CD4-positive, alpha-beta T cell treated with Interleukin-17A for 4 hours (primary cell): ENCODE data around the gene IFITM10.
"Not testable (repeated sequence)": the region's sequence is repeated elsewhere in the genome, so short reads cannot be mapped to it uniquely, and the experiment has no call there.

Experiments used
- DNase-seq: peaks from one replicate; pipeline ENCODE4 v3.0.0-alpha.2; 2020; ENCODE audit warnings: mixed read lengths

IFITM10 gene

DNA sequence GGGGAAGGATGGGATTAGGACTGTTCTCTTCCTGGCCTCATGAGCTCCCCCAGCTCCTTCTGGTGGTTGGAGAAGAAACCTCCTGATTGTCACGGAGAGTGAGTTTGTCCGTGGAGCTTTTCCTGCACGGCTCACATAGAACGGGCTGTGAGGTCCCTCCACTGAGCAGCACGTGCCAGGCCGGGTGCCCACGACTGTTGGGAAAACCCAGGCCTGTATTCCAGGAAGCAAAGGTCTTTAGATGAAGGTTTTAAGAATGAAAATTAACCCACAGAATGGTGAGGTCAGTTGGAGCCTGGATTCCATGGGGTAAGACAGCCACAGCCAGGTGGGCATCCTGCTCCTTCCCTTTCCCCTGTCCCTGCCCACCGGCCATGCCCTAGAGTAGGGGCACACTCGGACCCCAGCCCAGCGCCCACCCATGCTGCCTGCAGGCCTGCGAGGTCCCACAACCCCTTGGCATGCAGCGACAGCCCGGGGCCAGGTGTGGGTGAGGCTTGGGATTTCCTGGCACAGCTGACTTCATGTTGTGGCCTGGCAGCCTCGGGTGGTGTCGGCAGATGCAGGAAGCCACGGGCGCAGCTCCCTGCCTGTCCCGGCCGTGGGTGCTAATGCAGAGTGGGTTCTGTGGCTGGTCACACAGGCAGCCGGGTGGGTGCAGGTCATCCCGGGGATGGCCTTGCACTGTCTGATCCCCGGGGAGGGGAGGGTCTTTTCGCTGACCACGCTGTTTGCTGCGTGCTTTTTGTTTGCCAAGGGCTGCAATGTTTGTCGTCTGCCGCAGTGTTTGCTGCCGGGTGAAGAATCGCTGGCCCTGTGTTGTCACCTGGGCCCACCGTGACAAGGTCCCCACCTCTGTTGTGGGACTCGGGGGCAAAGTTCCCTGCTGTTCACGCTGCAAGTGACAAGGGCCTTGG is 60.9 kb downstream of the IFITM10 start:
- DNase-seq: not testable (repeated sequence)

DNA sequence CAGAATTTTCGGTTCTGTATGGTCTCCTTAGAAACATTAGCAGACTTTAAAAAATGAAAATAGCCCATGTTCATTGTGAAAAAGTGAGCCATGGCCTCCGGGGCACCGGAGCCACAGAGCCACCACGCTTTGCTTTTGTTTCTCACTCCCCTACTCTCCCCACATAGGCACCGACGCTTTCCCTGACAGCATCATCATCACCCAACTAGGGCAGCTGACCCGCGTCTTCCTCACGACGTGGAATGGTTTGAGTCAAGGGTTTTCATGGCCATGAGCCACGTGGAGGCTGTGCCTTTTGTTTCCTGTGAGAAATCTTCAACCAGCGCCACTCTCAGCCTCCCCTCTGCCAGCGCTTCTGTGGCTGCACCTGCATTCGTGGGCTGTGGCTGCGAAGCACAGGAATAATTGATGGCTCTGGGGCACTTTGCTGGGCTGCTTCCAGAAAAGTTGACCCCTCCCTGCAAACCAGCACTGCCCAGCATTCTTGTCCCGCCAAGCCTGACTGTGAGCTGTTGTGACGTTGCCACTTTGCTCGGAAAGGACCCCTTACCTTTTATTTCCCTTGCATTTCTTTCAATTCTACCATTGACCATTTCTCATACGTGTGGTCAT is 62.0 kb downstream of the IFITM10 start:
- DNase-seq: not testable (repeated sequence)

GRCh38 chr11:1686220-1686619 is 64.2 kb downstream of the IFITM10 start:
- DNase-seq: not testable (repeated sequence)

DNA sequence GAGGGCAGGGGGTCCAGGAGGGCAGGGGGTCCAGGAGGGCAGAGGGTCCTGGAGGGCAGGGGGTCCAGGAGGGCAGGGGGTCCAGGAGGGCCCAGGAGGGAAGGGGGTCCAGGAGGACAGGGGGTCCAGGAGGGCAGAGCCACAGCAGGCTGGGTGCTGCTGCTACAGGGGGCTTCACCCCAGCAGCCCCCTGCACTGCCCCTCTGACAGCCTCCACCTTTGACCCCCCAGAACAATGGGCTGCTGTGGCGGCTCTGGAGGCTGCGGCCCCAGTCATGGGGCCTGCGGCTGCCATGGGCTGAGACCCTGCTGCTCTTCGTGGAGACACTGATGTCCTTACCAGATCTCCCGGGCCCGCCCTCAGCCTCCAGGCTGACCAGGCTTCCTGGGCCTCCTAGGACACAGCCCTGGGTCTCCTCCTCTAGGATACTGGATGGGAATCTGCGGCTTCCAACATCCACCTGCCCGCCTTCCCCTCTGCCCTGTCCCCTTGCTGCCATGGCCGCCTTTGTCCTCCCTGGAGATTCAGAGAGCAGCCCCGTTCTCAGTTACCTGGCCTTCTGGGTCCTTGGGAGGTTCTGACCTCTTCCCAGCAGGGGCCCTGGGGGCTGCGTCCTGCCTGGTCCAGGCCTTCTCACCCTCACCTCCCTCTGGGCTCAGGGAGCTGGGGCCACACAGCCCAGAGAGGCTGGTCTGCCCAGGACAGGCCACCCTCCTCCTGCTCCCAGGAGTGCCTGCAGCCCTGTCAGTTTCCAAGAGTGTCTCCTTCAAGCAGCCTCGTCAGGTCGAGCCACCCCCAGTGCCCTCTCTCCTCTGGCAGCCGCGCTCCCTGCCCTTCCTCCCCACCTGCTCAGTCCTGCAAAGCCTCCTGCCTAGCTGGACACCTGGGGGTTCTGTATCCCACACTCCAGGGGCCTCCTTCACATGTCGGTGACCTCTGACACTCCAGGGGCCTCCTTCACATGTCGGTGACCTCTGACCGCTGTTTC is 65.2 kb downstream of the IFITM10 start:
- DNase-seq: not testable (repeated sequence)

GRCh38 chr11:1683904-1684572 is 66.4 kb downstream of the IFITM10 start:
- DNase-seq: not testable (repeated sequence)

DNA sequence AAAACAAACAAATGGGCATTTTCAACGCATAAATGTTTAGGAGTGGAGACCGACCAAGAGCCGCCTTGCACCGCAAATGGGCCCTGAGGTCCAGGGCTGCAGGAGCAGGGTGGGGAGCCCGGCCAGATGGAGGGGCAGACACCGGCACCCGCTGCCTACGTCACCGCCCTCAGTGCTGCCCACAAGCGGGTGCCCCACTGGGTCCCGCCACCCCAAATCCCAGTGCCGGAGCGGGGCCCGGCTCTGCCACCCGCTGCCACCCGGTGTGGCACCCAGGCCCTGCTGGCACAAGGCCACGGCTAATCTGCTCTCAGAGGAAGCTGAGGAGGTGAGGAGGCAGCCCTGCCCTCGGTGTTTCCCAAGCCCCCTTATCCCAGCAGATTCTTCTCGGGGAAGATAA is 67.2 kb downstream of the IFITM10 start:
- not testable (repeated sequence) for DNase-seq
